ENCODE measurements around the gene TAF4.
A peak's percentile ranks its signal among the peaks of the same experiment; 100 is the strongest.
"Not testable (repeated sequence)": the region's sequence is repeated elsewhere in the genome, so short reads cannot be mapped to it uniquely, and the experiment has no call there.

TAF4 gene, protein sequence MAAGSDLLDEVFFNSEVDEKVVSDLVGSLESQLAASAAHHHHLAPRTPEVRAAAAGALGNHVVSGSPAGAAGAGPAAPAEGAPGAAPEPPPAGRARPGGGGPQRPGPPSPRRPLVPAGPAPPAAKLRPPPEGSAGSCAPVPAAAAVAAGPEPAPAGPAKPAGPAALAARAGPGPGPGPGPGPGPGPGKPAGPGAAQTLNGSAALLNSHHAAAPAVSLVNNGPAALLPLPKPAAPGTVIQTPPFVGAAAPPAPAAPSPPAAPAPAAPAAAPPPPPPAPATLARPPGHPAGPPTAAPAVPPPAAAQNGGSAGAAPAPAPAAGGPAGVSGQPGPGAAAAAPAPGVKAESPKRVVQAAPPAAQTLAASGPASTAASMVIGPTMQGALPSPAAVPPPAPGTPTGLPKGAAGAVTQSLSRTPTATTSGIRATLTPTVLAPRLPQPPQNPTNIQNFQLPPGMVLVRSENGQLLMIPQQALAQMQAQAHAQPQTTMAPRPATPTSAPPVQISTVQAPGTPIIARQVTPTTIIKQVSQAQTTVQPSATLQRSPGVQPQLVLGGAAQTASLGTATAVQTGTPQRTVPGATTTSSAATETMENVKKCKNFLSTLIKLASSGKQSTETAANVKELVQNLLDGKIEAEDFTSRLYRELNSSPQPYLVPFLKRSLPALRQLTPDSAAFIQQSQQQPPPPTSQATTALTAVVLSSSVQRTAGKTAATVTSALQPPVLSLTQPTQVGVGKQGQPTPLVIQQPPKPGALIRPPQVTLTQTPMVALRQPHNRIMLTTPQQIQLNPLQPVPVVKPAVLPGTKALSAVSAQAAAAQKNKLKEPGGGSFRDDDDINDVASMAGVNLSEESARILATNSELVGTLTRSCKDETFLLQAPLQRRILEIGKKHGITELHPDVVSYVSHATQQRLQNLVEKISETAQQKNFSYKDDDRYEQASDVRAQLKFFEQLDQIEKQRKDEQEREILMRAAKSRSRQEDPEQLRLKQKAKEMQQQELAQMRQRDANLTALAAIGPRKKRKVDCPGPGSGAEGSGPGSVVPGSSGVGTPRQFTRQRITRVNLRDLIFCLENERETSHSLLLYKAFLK

DNA sequence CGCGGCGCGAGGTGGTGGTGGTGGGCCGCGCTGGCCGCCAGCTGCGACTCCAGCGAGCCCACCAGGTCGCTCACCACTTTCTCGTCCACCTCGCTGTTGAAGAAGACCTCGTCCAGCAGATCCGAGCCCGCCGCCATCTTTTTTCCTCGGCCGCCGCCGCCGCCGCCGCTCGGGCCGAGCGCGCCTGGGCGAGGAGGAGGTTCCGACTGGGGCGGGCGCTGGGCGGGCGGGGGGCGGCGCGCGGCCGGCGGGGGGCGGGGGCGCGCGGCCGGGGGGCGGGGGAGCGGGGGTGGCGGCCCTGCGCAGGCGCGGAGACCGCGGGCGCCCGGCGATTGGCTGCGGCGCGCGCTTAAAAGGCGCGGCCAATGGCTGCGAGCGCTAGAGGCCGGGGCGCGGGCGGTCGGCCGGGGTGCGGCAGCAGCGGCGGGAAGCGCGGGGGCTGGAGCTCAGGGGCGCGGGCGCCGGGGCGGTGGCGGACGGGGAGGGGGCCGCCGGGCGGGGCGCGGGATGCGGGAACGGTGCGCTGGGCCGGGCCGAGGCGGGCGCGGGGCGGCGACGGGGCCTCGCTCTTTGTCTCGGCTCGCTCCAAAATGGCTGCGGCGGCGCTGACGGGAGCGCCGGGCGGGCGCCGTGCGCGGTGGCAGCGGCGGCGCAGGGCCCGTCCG, at the start of gene TAF4:
TAF4 (minus strand) TSS at position 208 of the 665 bp plus-strand sequence; CDS start at position 137, 71 bp downstream.
- DNase-seq (ENCODE audit: low spot score): peak; percentile 81

DNA sequence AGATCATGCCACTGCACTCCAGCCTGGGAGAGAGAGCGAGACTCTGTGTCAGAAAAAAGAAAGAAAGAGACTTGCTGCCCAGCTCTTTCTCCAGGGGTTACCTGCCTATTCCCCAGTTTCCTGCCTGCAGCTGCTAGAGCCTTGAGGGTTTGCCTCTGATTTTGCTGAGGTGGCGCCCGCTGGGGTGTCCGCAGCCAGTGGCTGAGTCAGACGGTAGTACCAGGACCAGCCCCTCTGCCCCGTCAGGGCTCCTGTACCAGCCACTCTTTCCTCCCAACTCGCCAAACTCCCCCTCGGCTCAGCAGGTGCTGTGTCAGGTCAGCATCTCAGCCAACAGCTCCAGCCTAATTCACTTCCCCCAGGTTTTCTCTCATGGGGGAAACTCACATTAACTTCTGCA, 49.2 kb upstream of the TAF4 start:
- no peak for DNase-seq (ENCODE audit: low spot score)

DNA sequence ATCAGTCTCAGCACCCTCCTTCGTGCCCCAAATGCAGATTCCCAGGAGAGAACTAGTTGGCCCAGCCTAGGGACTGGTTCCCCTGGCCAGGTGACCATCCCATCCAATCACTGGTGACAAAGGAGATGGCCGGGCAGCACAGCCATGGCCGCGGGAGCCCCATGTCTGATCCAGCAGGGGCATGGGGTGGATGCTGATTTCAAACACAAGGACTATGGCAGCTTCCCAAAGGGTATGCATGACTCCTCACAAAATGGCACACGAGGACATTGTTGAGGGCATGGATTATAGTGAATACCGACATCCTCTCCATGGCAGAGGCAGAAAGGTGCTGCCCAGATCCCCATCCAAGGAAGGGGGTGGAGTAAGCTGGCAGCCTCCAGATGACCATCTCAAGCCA, 46.7 kb upstream of the TAF4 start:
- DNase-seq (ENCODE audit: low spot score): no peak

DNA sequence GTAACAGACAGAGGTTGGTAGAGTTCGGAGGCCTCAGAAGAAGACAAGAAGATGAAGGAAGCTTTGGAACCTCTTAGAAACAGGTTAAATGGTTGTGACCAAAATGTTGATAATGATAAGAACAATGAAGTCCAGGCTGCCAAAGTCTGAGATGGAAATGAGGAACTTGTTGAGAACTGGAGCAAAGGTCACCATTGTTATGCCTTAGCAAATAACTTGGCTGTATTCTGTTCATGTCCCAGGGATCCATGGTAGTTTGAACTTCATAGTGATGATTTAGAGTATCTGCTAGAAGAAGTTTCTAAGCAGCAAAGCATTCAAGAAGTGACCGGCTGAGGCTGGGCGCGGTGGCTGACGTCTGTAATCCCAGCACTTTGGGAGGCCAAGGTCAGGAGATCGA, 45.5 kb upstream of the TAF4 start:
- no peak for DNase-seq (ENCODE audit: low spot score)

DNA sequence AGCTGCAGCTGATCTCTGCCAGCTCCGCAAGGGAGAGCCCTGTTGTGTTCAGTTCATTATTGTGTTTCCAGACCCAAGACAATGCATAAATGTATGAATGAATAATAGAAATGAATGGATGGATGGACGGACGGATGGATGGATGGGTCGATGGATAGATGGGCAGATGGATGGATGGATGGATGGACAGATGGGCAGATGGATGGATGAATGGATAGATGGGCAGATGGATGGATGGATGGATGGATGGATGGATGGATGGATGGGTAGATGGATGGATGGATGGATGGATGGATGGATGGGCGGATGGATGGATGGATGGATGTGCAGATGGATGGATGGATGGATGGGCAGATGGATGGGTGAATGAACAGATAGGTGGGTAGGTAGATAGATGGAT, 39.9 kb upstream of the TAF4 start:
- DNase-seq (ENCODE audit: low spot score): no peak

DNA sequence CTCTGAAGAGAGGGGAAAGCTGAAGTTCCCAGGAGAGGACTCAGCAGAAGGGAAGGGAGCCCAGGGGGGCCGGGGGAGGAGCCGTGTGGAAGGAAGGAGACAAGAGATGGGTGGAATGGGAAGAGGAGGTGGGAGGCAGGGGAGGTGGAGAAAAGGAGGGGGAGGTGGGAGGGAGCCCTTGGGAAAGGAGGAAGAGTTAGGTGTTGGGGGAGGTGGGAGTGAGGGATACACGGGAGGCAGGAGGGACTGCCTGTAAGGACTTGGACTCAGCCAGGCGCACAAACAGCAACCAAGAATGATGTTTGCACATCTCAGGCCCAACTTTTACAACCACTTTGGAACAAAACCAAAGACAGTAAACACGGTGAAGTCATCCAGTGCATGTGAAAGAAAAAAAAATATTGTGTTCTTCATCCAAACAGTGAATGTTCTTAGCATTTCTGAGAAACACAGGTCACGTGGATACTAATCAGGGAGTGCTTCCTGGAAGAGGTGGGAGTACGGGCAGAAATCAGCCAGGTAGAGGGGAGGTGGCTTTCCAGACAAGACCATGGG, 39.2 kb upstream of the TAF4 start:
- DNase-seq (ENCODE audit: low spot score): no peak

DNA sequence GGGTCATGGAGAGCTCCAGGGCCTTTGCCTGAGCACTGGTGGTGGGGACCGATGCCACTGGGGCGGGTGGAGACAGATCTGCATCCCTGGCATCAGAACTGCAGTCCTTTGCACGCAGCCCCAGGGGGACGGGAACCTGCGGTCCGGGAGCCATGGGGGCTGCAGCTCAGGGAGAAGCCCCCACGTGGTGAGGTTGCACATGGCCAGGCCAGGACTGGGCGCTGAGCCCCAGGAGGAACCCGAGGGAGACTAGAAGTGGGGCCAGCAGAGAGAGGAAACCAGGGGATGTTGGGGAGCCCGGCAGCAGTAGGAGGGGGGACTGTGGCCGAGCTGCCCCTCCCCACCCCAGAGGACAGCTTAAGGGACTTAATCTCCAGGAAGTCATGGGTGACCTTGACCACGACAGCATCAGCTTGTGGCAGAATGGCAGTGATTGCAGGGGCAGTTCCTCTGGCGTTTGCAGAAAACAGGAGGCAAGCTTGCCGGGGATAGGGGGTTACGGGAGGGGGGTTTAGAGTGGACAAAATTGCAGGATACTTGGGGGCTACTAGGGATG, 38.6 kb upstream of the TAF4 start:
- no peak for DNase-seq (ENCODE audit: low spot score)

DNA sequence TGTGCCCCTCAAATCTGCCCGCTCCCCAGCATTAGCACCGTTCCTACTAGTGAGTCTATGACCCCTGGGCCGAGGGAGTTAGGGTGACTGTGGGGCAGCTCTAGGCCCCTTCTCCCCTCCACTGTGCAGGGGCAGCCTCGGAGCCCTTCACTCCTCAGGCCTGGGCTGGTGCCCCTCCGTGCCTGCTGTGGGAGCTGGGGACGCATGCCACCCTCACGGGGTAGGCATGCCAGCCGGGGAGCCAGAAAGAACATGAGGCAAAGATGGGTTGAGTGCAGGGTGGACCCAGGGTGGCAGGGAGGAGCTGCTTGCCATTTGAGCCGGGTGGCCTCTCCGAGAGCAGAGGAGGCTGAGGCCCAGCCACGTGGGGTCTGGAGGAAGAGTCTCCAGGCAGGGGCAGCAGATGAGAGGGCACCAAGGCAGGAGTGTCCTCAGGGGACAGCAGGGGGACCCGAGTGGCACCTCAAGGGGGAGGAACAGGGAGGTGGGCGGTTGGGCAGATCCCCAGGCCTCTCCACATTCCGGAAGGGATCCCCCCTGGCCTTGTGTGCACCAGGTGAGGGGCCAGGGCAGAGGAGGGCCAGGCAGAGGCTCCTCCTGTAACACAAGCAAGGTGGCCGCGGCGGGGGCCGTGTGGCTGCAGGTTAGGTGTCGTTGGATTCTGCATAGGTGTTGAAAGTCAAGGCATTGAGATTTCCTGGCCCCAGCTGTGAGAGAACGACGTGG, 38.0 kb upstream of the TAF4 start:
- no peak for DNase-seq (ENCODE audit: low spot score)

DNA sequence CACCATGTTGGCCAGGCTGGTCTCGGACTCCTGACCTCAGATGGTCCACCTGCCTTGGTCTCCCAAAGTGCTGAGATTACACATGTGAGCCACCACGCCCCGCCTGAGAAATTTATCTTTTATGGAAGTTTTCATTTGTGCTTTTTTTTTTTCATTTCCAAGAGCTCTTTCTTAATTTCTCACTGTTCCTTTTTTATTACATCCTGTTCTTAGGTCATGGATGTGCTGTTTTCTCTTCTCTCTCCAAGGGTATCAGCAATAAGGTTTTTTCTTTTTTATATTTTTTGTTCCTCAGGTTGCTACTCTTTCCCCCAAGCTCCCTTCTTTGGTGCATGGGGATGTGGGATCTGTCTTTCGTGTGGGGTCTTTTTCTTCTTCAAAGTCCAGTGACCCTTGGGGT, 35.4 kb upstream of the TAF4 start:
- no peak for DNase-seq (ENCODE audit: low spot score)

DNA sequence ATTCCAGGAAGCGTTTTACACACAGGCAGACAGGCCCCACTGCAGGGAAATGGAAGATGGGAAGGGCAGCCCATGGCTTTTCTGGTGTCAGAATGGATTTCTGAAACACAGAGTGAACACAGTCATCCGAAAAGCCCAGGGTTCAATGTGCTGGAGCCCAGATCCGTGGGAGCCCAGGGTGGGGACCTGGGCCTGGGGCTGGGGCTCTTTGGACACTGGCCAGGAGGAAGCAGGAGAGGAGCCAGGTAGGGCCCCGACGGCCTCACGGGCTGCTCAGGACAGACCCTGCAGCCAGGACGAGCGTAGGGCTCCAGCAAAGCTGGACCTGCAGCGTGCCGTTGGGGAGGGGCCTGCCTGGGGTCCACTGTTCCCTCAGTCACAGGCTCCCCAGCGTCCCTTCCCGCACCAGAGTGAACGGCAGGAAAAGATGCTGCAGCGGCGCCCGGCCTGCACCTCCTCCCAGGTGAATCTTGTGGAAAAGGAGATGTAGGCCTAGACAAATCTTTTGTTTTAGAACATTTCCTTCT, 32.3 kb upstream of the TAF4 start:
- no peak for DNase-seq (ENCODE audit: low spot score)

DNA sequence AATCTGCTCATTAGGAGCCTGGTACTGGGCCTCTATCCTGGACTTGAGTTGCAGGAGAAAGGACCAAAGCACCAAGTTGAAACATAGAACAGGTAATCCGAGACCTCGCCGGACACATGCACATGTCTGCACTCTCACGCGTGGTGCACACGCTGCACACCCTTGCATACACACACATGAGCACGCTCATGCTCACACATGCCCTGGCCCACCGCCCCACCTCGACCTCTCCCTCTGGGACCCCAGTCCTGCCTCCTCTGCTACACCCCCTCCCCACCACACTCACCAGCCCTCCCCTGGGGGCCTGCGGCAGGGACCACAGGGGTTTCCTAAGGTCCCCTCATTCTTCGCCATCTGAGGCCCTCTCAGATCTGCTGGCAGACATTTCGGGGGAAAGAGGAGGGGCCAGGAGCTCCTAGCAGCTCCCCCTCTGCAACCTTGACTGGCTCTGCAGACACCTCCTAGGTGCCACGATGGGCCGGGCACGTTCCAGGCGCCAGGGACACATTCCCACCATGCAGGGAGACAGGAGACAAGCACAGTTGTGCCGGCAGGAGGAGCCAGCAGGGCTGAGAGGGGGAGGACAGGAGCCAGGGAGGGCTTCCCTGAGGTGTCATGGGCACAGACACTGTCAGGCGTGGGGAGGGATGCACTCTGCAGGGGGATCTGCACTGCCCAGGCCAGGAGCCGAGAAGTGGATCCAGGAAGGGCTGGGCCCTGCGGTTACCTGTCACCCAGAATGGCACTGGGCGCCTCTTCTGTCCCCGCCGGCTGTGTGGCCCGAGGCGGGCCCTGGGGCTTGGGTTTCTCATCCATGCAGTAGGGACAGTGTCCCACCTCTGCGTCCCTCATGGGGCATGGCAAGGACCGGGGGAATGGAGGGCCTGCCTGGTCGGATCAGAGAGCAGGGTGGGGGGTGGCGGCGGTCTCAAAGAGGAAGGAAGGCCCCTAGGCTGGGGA, 31.0 kb upstream of the TAF4 start:
- DNase-seq (ENCODE audit: low spot score): no peak

DNA sequence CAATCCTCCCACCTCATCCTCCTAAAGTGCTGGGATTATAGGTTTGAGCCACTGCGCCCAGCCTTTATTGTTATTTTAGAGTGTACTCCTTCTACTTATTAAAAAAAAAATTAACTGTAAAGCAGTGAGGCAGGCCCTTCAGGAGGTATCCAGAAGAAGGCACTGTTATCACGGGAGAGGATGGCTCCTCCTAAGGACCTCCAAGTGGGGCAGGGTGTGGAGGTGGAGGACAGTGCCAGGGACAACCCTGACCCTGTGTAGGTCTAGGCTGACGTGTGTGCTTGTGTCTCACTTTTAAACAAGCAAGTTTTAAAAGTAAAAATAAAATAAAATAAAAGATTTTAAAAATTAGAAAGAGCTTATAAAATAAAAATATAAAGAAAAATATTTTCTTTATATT, 23.7 kb upstream of the TAF4 start:
- DNase-seq (ENCODE audit: low spot score): no peak

DNA sequence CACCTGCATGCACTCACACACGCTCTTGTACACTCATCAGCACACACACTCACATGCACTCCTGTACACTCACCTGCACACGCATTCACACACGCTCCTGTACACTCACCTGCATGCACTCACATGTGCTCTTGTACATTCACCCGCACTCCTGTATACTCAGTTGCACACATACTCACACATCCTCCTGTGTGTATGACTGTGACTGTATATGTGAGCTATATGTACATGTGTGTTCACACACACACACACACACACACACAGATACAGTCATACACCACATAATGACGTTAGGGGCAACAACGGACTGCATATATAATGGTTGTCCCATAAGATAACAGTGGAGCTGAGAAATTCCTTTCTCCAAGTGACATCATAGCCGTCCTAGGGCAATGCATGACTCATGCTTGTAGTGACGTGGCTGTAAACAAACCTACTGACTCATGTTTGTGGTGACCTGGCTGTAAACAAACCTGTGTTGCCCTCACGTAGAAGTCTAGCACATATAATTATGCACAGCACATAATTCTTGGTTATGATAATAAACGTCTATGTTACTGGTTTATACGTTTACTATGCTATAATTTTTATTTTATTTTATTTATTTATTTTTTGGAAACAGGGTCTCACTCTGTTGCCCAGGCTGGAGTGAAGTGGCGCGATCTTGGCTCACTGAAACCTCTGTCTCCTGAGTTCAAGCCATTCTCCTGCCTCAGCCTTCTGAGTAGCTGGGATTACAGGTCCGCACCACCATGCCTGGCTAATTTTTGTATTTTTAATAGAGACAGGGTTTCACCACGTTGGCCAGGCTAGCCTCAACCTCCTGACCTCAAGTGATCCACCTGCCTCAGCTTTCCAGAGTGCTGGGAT, 22.8 kb upstream of the TAF4 start:
- DNase-seq (ENCODE audit: low spot score): peak; percentile 21

DNA sequence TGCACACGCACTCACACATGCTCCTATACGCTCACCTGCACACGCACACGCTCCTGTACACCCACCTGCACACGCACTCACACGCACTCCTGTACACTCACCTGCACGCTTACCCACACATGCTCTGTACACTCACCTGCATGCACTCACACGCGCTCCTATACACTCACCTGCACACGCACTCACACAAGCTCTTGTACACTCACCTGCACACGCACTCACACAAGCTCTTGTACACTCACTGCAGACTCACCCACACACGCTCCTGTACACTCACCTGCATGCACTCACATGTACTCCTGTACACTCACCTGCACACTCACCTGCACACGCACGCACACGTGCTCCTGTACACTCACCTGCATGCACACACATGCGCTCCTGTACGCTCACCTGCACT, 22.0 kb upstream of the TAF4 start:
- no peak for DNase-seq (ENCODE audit: low spot score)

DNA sequence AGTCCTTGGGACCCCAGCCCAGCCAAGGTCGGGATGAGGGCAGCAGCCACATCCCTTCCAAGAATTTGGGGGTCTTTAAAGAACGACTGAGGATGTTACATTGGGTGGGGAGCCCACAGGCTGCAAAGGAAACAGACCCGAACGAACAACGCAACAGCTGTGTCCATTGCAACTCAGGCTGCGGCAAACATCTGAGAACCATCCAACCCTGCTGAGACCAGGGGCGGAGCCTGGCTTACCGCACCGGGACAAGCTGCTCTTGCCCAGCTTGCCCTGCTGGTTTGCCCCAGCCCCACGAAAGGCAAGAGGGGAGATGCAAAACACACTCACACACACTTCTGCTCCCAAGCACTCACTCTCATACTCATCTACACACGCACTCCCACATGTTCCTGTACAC, 21.5 kb upstream of the TAF4 start:
- DNase-seq (ENCODE audit: low spot score): no peak

DNA sequence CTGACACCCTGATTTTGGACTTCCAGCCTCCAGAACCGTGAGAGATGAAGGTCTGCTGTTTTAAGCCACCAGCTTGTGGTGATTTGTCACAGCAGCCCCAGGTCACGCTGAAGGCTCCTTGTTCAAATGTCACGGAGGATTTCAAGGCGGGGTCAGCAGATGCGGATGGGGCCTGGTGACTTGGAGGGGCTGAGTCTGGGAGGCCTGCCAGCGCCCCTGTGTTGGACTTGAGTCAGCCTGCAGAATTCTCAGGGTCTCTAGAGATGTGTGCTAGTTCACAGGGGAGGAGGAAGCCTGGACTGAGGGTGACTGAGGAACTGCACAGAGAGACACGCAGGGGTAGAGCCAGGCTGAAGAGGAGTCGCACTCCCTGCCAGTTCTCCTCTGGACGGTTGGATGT, 19.5 kb upstream of the TAF4 start:
- DNase-seq (ENCODE audit: low spot score): no peak

DNA sequence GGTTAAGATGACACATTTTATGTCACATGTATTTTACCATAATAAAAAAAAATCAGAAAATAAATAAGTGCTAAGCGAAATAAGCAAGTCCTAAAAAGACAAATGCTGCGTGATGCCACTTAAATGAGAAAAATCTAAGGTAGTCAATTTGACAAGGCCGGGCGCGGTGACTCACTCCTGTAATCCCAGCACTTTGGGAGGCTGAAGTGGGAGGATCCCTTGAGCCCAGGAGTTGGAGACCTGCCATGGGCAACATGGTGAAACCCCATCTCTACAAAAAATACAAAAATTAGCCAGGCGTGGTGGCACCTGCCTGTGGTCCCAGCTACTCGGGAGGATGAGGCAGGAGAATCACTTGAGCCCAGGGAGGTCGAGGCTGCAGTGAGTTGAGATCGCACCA, 18.5 kb upstream of the TAF4 start:
- not testable (repeated sequence) for DNase-seq (ENCODE audit: low spot score)

DNA sequence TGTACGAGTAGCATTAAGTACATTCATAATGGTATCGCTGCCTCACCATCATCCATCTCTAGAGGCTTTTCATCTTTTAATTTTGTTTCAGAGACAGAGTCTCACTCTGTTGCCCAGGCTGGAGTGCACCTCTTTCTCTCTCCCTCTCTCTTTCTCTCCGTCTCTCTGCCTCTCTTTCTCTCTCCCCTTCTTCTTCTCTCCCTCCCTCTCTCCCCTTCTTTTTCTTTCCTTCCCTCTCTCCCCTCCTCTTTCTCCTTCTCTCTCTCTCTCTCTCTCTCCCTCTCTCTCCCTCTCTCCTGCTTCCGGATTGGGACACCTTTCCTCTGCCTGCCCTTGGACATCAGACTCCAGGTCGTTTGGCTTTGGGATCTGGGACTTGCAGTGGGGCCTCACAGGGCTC, 17.6 kb upstream of the TAF4 start:
- no peak for DNase-seq (ENCODE audit: low spot score)

All from CD4-positive, alpha-beta T cell treated with Interleukin-2 at 100 ng/mL for 4 hours (primary cell).